GM23338 (cell line): ENCODE results near the gene TTLL5. TPM values are rescaled to one million over a fixed set of nuclear protein-coding genes. Genes with fewer than 3 reads are reported as not detected.
"Not testable (repeated sequence)": the region's sequence is repeated elsewhere in the genome, so short reads cannot be mapped to it uniquely, and the experiment has no call there.

Source experiments
- ATAC-seq: fragments of 200-7000 bp; cut with Tn5 transposase; 3 replicates; pipeline ENCODE4 v1.9.1; 2020
- DNase-seq: peaks from one replicate; pipeline ENCODE4 v3.0.0-alpha.2; 2015; ENCODE audit warnings: low spot score
- H2AFZ ChIP-seq: fragments of 200-600 bp; sonication (generic); 2 replicates; pipeline ENCODE4 v1.8.0; 2016; ENCODE audit warnings: antibody characterized with exemption, mild to moderate bottlenecking, moderate library complexity
- H3F3A ChIP-seq: fragments of 200-600 bp; sonication (generic); replicated peaks from 2 replicates; pipeline ENCODE4 v1.8.0; 2017; ENCODE audit warnings: antibody characterized with exemption, mixed run types, low read depth
- H3K27ac ChIP-seq: fragments of 200-600 bp; sonication (generic); 2 replicates; pipeline ENCODE4 v1.6.1; 2016; ENCODE audit warnings: low read depth
- H3K27me3 ChIP-seq: fragments of 200-600 bp; sonication (generic); 2 replicates; pipeline ENCODE4 v1.8.0; 2016; ENCODE audit warnings: mild to moderate bottlenecking, mixed run types, moderate library complexity; ENCODE audit not compliant: insufficient read depth
- H3K36me3 ChIP-seq: fragments of 200-600 bp; sonication (generic); 2 replicates; pipeline ENCODE4 v1.8.0; 2016; ENCODE audit warnings: mild to moderate bottlenecking; ENCODE audit not compliant: insufficient read depth
- H3K4me1 ChIP-seq: fragments of 200-600 bp; sonication (generic); 2 replicates; pipeline ENCODE4 v1.8.0; 2016; ENCODE audit warnings: mild to moderate bottlenecking, moderate library complexity; ENCODE audit not compliant: insufficient read depth
- H3K4me2 ChIP-seq: fragments of 200-600 bp; sonication (generic); 2 replicates; pipeline ENCODE4 v1.7.1; 2017; ENCODE audit warnings: mixed run types
- H3K4me3 ChIP-seq: fragments of 200-600 bp; sonication (generic); 2 replicates; pipeline ENCODE4 v1.6.1; 2016; ENCODE audit warnings: mixed run types
- H3K79me2 ChIP-seq: fragments of 200-600 bp; sonication (generic); replicated peaks from 2 replicates; pipeline ENCODE4 v1.8.0; 2017; ENCODE audit warnings: mild to moderate bottlenecking; ENCODE audit not compliant: insufficient read depth
- H3K9me2 ChIP-seq: fragments of 200-600 bp; sonication (generic); 2 replicates; pipeline ENCODE4 v1.8.0; 2017; ENCODE audit not compliant: insufficient read depth
- H4K20me1 ChIP-seq: fragments of 200-600 bp; sonication (generic); replicated peaks from 2 replicates; pipeline ENCODE4 v1.8.0; 2017; ENCODE audit warnings: mild to moderate bottlenecking; ENCODE audit not compliant: insufficient read depth
- H3K27ac Mint-ChIP-seq: 2 replicates; pipeline ENCODE4 v1.8.0; 2020; ENCODE audit warnings: inconsistent platforms, mild to moderate bottlenecking, moderate library complexity, mixed read lengths
- H3K27me3 Mint-ChIP-seq: 3 replicates; pipeline ENCODE4 v1.8.0; 2022; ENCODE audit warnings: low read depth, mild to moderate bottlenecking, moderate library complexity, mixed read lengths, inconsistent platforms; ENCODE audit not compliant: insufficient read depth, poor library complexity
- H3K36me3 Mint-ChIP-seq: 3 replicates; pipeline ENCODE4 v1.8.0; 2021; ENCODE audit warnings: low read depth, mild to moderate bottlenecking, inconsistent platforms, moderate library complexity, mixed read lengths
- H3K4me1 Mint-ChIP-seq: 3 replicates; pipeline ENCODE4 v1.8.0; 2020; ENCODE audit warnings: mild to moderate bottlenecking, inconsistent platforms, mixed read lengths
- H3K4me3 Mint-ChIP-seq: 3 replicates; pipeline ENCODE4 v1.8.0; 2021; ENCODE audit warnings: moderate library complexity, mild to moderate bottlenecking, inconsistent platforms, mixed read lengths
- H3K9me3 Mint-ChIP-seq: 3 replicates; pipeline ENCODE4 v1.8.0; 2020; ENCODE audit warnings: moderate library complexity, mild to moderate bottlenecking, inconsistent platforms, mixed read lengths
- CREB1 ChIP-seq: fragments of 250-450 bp; sonication (Bioruptor Pico); IDR thresholded peaks from 2 replicates; pipeline ENCODE4 v1.5.0; 2020; ENCODE audit warnings: low read depth, mild to moderate bottlenecking, moderate library complexity
- CTCF ChIP-seq, 2 experiments: fragments of 200-600 bp in 1 of 2; sonication (generic) in 1 of 2; conservative IDR thresholded peaks; 2 replicates each; pipeline versions ENCODE4 v1.5.1 to v1.6.1; 2016 to 2017; ENCODE audit warnings: antibody characterized with exemption in 2 of 2, low read depth in 2 of 2, mild to moderate bottlenecking in 2 of 2, moderate library complexity in 1 of 2
- ETS1 ChIP-seq: IDR thresholded peaks from 2 replicates; pipeline ENCODE4 v1.6.1; 2016; ENCODE audit warnings: antibody characterized with exemption
- JUNB ChIP-seq: IDR thresholded peaks from one replicate; pipeline ENCODE4 v1.6.1; 2016; ENCODE audit warnings: antibody characterized with exemption; ENCODE audit not compliant: unreplicated experiment
- POLR2AphosphoS5 ChIP-seq: IDR thresholded peaks from 2 replicates; pipeline ENCODE4 v1.6.1; 2016; ENCODE audit warnings: antibody characterized with exemption, low read depth
- REST ChIP-seq: IDR thresholded peaks from one replicate; pipeline ENCODE4 v1.6.1; 2018; ENCODE audit warnings: antibody characterized with exemption; ENCODE audit not compliant: unreplicated experiment
- STAT1 ChIP-seq: IDR thresholded peaks from one replicate; pipeline ENCODE4 v1.6.1; 2016; ENCODE audit warnings: antibody characterized with exemption; ENCODE audit not compliant: unreplicated experiment
- ZNF114 ChIP-seq: fragments of 250-450 bp; sonication (Bioruptor Pico); IDR thresholded peaks from 2 replicates; pipeline ENCODE4 v1.5.0; 2020; ENCODE audit warnings: mild to moderate bottlenecking, moderate library complexity
- polyA plus RNA-seq: library from polyadenylated mRNA; unstranded; fragments of >200 nt; fragmentation: Nextera tagmentation; extraction: Ambion mirVana; gene quantifications from 2 replicates; pipeline ENCODE4 v1.2.1, GENCODE V29; 2016
- total RNA-seq: library from RNA; depleted of rRNA; stranded (reverse); fragments of >200 nt; shearing (Covaris generic); gene quantifications from 2 replicates; pipeline ENCODE4 v1.2.3, GENCODE V29; 2014

Gene TTLL5
- total and polyA plus RNA-seq, 2 experiments from 2014 or later: 33.5 to 35.4 TPM

GRCh38 chr14:75845136-75845804 lies 184.2 kb downstream of the TTLL5 start:
- no peaks in the 10 kb centered on the region for H3K36me3 ChIP-seq
- no peak overlapping the region for H2AFZ ChIP-seq
- H3K27me3 Mint-ChIP-seq: no peaks in the 10 kb centered on the region
- H3K27ac Mint-ChIP-seq: 0 out of 2 replicates have a peak overlapping the region, but pooled peaks have one; percentile 49
- H3K9me3 Mint-ChIP-seq: no peaks in the 10 kb centered on the region
- no peak for TF ChIP-seq CTCF (conservative IDR thresholded peaks at IDR 0.05; ENCODE audit: low read depth in 2 of 2)
- no peak for TF ChIP-seq ZNF114 (CRISPR knock-in tag)
- TF ChIP-seq STAT1: no peak
- TF ChIP-seq POLR2AphosphoS5: no peak
- TF ChIP-seq JUNB: no peak
- no peak for TF ChIP-seq ETS1
- no peak for TF ChIP-seq REST
- no peak for TF ChIP-seq CREB1 (CRISPR knock-in tag)
- no peaks in the 10 kb centered on the region for H3F3A ChIP-seq
- no peaks in the 10 kb centered on the region for H3K27me3 ChIP-seq
- H4K20me1 ChIP-seq: no peaks in the 10 kb centered on the region; the same call in 1 of the 2 replicates
- H3K4me2 ChIP-seq: no peak overlapping the region
- DNase-seq: no peak
- no peaks in the 10 kb centered on the region for H3K36me3 Mint-ChIP-seq
- H3K79me2 ChIP-seq: no peaks in the 10 kb centered on the region
- peaks cover 26% of the 10 kb centered on the region for H3K4me1 Mint-ChIP-seq
- H3K27ac ChIP-seq: no peak overlapping the region
- peaks cover 14% of the 10 kb centered on the region; the same call in 1 of the 2 replicates for H3K4me1 ChIP-seq
- no peak overlapping the region for H3K4me3 ChIP-seq
- no peak overlapping the region for H3K4me3 Mint-ChIP-seq
- H3K9me2 ChIP-seq: no peaks in the 10 kb centered on the region
- no peak for ATAC-seq

- not testable (repeated sequence) for H3K4me2 ChIP-seq, H3K27me3 ChIP-seq, H3K9me3 Mint-ChIP-seq, ATAC-seq, H3K27me3 Mint-ChIP-seq, H3K79me2 ChIP-seq, H3K4me1 ChIP-seq, H3K36me3 Mint-ChIP-seq, DNase-seq, H3K36me3 ChIP-seq, H3K9me2 ChIP-seq, H2AFZ ChIP-seq, H3K27ac Mint-ChIP-seq, H3F3A ChIP-seq, H3K4me3 Mint-ChIP-seq, H4K20me1 ChIP-seq, H3K27ac ChIP-seq, H3K4me3 ChIP-seq
- peaks cover 14% of the 10 kb centered on the region for H3K4me1 Mint-ChIP-seq
These were observed 185.6 kb downstream of the TTLL5 start for GRCh38 chr14:75846694-75847093.
